Hepatocyte (in vitro differentiated cells): ENCODE results near the gene JMJD8. TPM values are rescaled to one million over a fixed set of nuclear protein-coding genes. Genes with fewer than 3 reads are reported as not detected.

Experiments
- DNase-seq: peaks from one replicate; pipeline ENCODE4 v3.0.0-alpha.2; 2016; ENCODE audit warnings: low spot score
- H2AFZ ChIP-seq: fragments of 200-600 bp; sonication (generic); 2 replicates; pipeline ENCODE4 v1.6.0; 2016; ENCODE audit warnings: antibody characterized with exemption, mild to moderate bottlenecking
- H3K27ac ChIP-seq: fragments of 200-600 bp; sonication (generic); 2 replicates; pipeline ENCODE4 v1.5.1; 2016; ENCODE audit warnings: mild to moderate bottlenecking
- H3K27me3 ChIP-seq: fragments of 200-600 bp; sonication (generic); 2 replicates; pipeline ENCODE4 v1.6.1; 2016
- H3K36me3 ChIP-seq: fragments of 200-600 bp; sonication (generic); replicated peaks from 2 replicates; pipeline ENCODE4 v1.5.1; 2016; ENCODE audit warnings: low read depth; ENCODE audit not compliant: insufficient read depth
- H3K4me1 ChIP-seq: fragments of 200-600 bp; sonication (generic); 2 replicates; pipeline ENCODE4 v1.5.1; 2016; ENCODE audit warnings: mild to moderate bottlenecking, moderate library complexity; ENCODE audit not compliant: insufficient read depth
- H3K4me2 ChIP-seq: fragments of 200-600 bp; sonication (generic); 2 replicates; pipeline ENCODE4 v1.6.0; 2016
- H3K4me3 ChIP-seq: fragments of 200-600 bp; sonication (generic); 2 replicates; pipeline ENCODE4 v1.5.1; 2016; ENCODE audit warnings: mild to moderate bottlenecking
- H3K79me2 ChIP-seq: fragments of 200-600 bp; sonication (generic); 2 replicates; pipeline ENCODE4 v1.6.0; 2017; ENCODE audit warnings: mild to moderate bottlenecking
- H3K9me2 ChIP-seq: fragments of 200-600 bp; sonication (generic); replicated peaks from 2 replicates; pipeline ENCODE4 v1.6.0; 2017; ENCODE audit warnings: mild to moderate bottlenecking; ENCODE audit not compliant: insufficient read depth
- H3K9me3 ChIP-seq: fragments of 200-600 bp; sonication (generic); 2 replicates; pipeline ENCODE4 v1.5.1; 2016; ENCODE audit warnings: low read depth, mild to moderate bottlenecking
- H4K20me1 ChIP-seq: fragments of 200-600 bp; sonication (generic); 2 replicates; pipeline ENCODE4 v1.6.0; 2016; ENCODE audit warnings: mild to moderate bottlenecking; ENCODE audit not compliant: insufficient read depth, poor library complexity, severe bottlenecking
- EZH2 ChIP-seq: fragments of 200-600 bp; sonication (generic); IDR thresholded peaks from 2 replicates; pipeline ENCODE4 v1.6.1; 2016; ENCODE audit warnings: antibody characterized with exemption, mild to moderate bottlenecking, borderline replicate concordance
- EZH2phosphoT487 ChIP-seq: fragments of 200-600 bp; sonication (generic); IDR thresholded peaks from one replicate; pipeline ENCODE4 v1.6.1; 2018; ENCODE audit warnings: antibody characterized with exemption, mild to moderate bottlenecking, low read depth, moderate library complexity; ENCODE audit not compliant: unreplicated experiment, severe bottlenecking
- WGBS: methylation state at CpG from one replicate; pipeline ENCODE4 v1.1.6; 2016; ENCODE audit warnings: low lambda C conversion rate; ENCODE audit errors: missing lambda C conversion rate; 5-methylcytosine and 5-hydroxymethylcytosine counted together
- polyA plus RNA-seq: library from polyadenylated mRNA; unstranded; fragments of >200 nt; fragmentation: Nextera tagmentation; extraction: Ambion mirVana; gene quantifications from 2 replicates; pipeline ENCODE4 v1.2.1, GENCODE V29; 2016
- total RNA-seq: library from RNA; depleted of rRNA; stranded (reverse); fragments of >200 nt; gene quantifications from 2 replicates; pipeline ENCODE4 v1.2.3, GENCODE V29; 2014
- TF ChIP-seq, protein P1 (sequence below): fragments of 200-600 bp; sonication (generic); IDR thresholded peaks from 2 replicates; pipeline ENCODE4 v1.5.1; 2016; ENCODE audit warnings: antibody characterized with exemption, mild to moderate bottlenecking; ENCODE audit not compliant: poor library complexity

The JMJD8 gene
- total and polyA plus RNA-seq, 2 experiments from 2014 or later = 44.3 to 84.3 TPM

GRCh38 chr16:667780-668518 lies 16.2 kb downstream of the JMJD8 start, which contains the start of gene RHOT2:
Gene RHOT2 (plus strand): TSS chr16:668132. CDS start chr16:668200, 68 bp downstream.
- Histone ChIP-seq H3K27ac (peak within 1 kb of the TSS; percentile 74), H2AFZ (peak within 1 kb of the TSS; percentile 86), H3K27me3 (no peaks in the 10 kb centered on the region), H4K20me1 (no peaks in the 10 kb centered on the region), H3K4me1 (peaks cover 4% of the 10 kb centered on the region), H3K4me2 (peak within 1 kb of the TSS; percentile 96), H3K4me3 (peak within 1 kb of the TSS; percentile 92), H3K79me2 (peaks cover 23% of the 10 kb centered on the region), H3K9me2 (no peaks in the 10 kb centered on the region), H3K36me3 (no peaks in the 10 kb centered on the region), H3K9me3 (no peaks in the 10 kb centered on the region)
- peak; percentile 97 for DNase-seq
- TF ChIP-seq, protein P1, sequence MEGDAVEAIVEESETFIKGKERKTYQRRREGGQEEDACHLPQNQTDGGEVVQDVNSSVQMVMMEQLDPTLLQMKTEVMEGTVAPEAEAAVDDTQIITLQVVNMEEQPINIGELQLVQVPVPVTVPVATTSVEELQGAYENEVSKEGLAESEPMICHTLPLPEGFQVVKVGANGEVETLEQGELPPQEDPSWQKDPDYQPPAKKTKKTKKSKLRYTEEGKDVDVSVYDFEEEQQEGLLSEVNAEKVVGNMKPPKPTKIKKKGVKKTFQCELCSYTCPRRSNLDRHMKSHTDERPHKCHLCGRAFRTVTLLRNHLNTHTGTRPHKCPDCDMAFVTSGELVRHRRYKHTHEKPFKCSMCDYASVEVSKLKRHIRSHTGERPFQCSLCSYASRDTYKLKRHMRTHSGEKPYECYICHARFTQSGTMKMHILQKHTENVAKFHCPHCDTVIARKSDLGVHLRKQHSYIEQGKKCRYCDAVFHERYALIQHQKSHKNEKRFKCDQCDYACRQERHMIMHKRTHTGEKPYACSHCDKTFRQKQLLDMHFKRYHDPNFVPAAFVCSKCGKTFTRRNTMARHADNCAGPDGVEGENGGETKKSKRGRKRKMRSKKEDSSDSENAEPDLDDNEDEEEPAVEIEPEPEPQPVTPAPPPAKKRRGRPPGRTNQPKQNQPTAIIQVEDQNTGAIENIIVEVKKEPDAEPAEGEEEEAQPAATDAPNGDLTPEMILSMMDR = peak; percentile 83
- no peak for TF ChIP-seq EZH2phosphoT487
- WGBS = under 1% methylated on average over 30 of the region's 78 CpGs

DNA sequence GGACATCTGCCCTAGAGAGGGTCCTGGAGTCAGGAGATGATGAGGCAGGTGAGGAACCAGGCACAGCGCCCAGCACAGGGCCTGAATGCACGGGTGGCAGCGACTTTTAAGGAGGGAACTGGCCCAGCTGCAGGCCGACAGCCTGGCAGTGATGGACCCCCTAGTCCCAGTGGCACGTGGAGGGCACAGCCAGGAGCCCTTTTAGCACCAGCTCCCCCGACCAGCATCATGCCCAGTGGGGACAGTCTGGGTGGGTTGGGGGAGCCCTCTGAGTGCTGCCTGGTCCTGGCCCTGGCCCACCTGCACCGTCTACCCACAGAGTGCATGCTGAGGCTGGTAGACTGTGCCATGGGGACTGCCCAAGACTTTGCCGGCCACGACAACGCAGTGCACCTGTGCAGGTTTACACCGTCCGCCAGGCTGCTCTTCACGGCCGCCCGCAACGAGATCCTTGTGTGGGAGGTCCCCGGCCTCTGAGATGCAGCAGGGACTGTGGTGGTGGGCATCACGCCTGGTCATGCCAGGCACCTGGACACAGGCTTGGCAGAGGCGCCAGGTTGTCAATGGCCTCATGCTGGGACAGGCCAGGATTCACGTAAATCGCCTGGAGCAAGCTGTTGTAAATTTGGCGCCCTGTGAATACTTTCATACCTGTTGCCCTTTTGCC lies 16.9 kb downstream of the JMJD8 start:
- no peaks in the 10 kb centered on the region for H3K9me2 ChIP-seq
- H3K4me3 ChIP-seq = no peak overlapping the region
- peaks cover 23% of the 10 kb centered on the region for H3K79me2 ChIP-seq
- H3K36me3 ChIP-seq = no peaks in the 10 kb centered on the region
- H4K20me1 ChIP-seq = no peaks in the 10 kb centered on the region
- peak overlapping the region; percentile 86 for H2AFZ ChIP-seq
- peak overlapping the region; percentile 61 for H3K4me2 ChIP-seq
- H3K9me3 ChIP-seq = no peaks in the 10 kb centered on the region
- WGBS = 91% methylated on average over 21 of the region's 22 CpGs
- no peaks in the 10 kb centered on the region for H3K27me3 ChIP-seq
- no peak for DNase-seq
- peak overlapping the region; percentile 69 for H3K27ac ChIP-seq
- no peak for TF ChIP-seq EZH2
- TF ChIP-seq, protein P1 = no peak
- H3K4me1 ChIP-seq = peaks cover 4% of the 10 kb centered on the region

- 92% methylated on average over 13 of the region's 13 CpGs for WGBS
- Histone ChIP-seq H3K4me3 (no peak overlapping the region), H3K4me1 (peaks cover 4% of the 10 kb centered on the region), H3K36me3 (no peaks in the 10 kb centered on the region), H3K9me2 (no peaks in the 10 kb centered on the region), H3K4me2 (no peak overlapping the region), H3K27ac (no peak overlapping the region), H2AFZ (no peak overlapping the region), H3K27me3 (no peaks in the 10 kb centered on the region), H3K79me2 (peaks cover 23% of the 10 kb centered on the region), H4K20me1 (no peaks in the 10 kb centered on the region), H3K9me3 (no peaks in the 10 kb centered on the region)
- no peak for DNase-seq
- TF ChIP-seq EZH2 = no peak
- TF ChIP-seq, protein P1 = no peak
- no peak for TF ChIP-seq EZH2phosphoT487
Measured at GRCh38 chr16:666572-666971, 17.6 kb downstream of the JMJD8 start.
